Gastroesophageal sphincter (tissue), 4 donors: ENCODE data around the gene PRR19. TPM values are rescaled to one million over a fixed set of nuclear protein-coding genes. Genes with fewer than 3 reads are reported as not detected.

ENCODE experiments used
- ATAC-seq: fragments of 150-250 bp; one replicate; pipeline ENCODE4 v1.9.1; 2016; ENCODE audit warnings: mild to moderate bottlenecking, moderate library complexity
- H3K27ac ChIP-seq, 4 donors: fragments of 200-600 bp; sonication (generic) in 3 of 4; 1 replicate in 3 of 4; 2 replicates in 1 of 4; pipeline ENCODE4 v1.5.1; 2016 to 2019
- H3K27me3 ChIP-seq: fragments of 200-600 bp; sonication (generic); one replicate; pipeline ENCODE4 v1.5.1; 2019
- H3K36me3 ChIP-seq, 2 donors: fragments of 200-600 bp; sonication (generic); one replicate each; pipeline ENCODE4 v1.5.1; 2019; ENCODE audit warnings: control low read depth in 1 of 2
- H3K4me1 ChIP-seq, 3 donors: fragments of 200-600 bp; sonication (generic); 1 replicate in 2 of 3; 2 replicates in 1 of 3; pipeline ENCODE4 v1.5.1; 2016 to 2019; ENCODE audit warnings: control low read depth in 2 of 3
- H3K4me3 ChIP-seq, 2 donors: fragments of 200-600 bp; sonication (generic); one replicate each; pipeline ENCODE4 v1.5.1; 2019; ENCODE audit warnings: mild to moderate bottlenecking in 1 of 2, moderate library complexity in 1 of 2
- H3K9me3 ChIP-seq, 3 donors: fragments of 200-600 bp; sonication (generic); one replicate each; pipeline ENCODE4 v1.5.1; 2017 to 2019; ENCODE audit warnings: control low read depth in 2 of 3
- EP300 ChIP-seq: sonication (generic); formaldehyde crosslinking; IDR thresholded peaks from one replicate; pipeline ENCODE4 v1.6.1; 2017; ENCODE audit warnings: antibody characterized with exemption, mild to moderate bottlenecking
- POLR2A ChIP-seq, 2 donors: fragments of 450-650 bp; IDR thresholded peaks; one replicate each; pipeline ENCODE4 v1.6.1; 2017; ENCODE audit warnings: antibody characterized with exemption in 2 of 2, mild to moderate bottlenecking in 2 of 2, moderate library complexity in 1 of 2
- POLR2AphosphoS5 ChIP-seq: sonication (generic); formaldehyde crosslinking; IDR thresholded peaks from one replicate; pipeline ENCODE4 v1.6.1; 2017; ENCODE audit warnings: antibody characterized with exemption
- WGBS, 2 donors: methylation state at CpG; one replicate each; pipeline ENCODE4 v1.1.5; 2018; ENCODE audit warnings: low coverage in 1 of 2; 5-methylcytosine and 5-hydroxymethylcytosine counted together
- total RNA-seq, 4 donors: library from RNA; depleted of rRNA; stranded (reverse); fragments of >200 nt; gene quantifications; one replicate each; pipeline ENCODE4 v1.1.0, GENCODE V29; 2016
- TF ChIP-seq, protein P1 (sequence below), 4 experiments: fragments of 200-600 bp in 2 of 4; fragments of 450-650 bp in 2 of 4; sonication (generic) in 1 of 4; IDR thresholded peaks; one replicate each; pipeline ENCODE4 v1.5.1; 2017 to 2019; ENCODE audit warnings: antibody characterized with exemption in 4 of 4, mild to moderate bottlenecking in 2 of 4, moderate library complexity in 2 of 4

Gene PRR19
- total RNA-seq, 4 donors from 2014 or later = 0.93 TPM; not detected in 3

DNA sequence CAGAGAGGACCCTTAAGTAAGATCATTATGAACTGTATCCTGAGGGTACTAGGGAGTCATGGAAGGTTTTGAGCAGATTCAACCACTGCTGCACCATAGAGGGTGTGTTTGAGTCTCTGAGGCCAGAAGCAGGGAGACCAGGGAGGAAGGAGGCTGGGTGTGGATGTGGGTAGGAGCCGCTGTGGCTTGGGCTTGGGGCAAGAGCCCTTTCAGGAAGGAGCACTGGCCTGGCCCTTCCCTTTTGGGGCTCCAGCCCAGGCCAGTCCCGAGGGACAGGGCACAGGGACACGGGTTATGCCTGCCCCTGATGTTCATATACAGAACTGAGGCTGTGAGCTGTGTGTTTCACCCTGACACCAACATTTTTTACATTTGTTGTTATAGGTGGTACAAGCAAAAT, 25.6 kb upstream of the PRR19 start:
- Histone ChIP-seq H3K4me3 (no peak overlapping the region), H3K27me3 (no peaks in the 10 kb centered on the region), H3K36me3 (peaks cover 0 to 46% of the 10 kb centered on the region in 2 donors), H3K27ac (peak overlapping the region in 3 of 4 donors; percentile 97 to 99 (median 98)), H3K4me1 (peaks cover 0 to 98% (median 44%) of the 10 kb centered on the region in 3 donors), H3K9me3 (no peaks in the 10 kb centered on the region)
- ATAC-seq = no peak
- no peak for TF ChIP-seq POLR2A (IDR thresholded peaks at IDR 0.05)
- TF ChIP-seq, protein P1, sequence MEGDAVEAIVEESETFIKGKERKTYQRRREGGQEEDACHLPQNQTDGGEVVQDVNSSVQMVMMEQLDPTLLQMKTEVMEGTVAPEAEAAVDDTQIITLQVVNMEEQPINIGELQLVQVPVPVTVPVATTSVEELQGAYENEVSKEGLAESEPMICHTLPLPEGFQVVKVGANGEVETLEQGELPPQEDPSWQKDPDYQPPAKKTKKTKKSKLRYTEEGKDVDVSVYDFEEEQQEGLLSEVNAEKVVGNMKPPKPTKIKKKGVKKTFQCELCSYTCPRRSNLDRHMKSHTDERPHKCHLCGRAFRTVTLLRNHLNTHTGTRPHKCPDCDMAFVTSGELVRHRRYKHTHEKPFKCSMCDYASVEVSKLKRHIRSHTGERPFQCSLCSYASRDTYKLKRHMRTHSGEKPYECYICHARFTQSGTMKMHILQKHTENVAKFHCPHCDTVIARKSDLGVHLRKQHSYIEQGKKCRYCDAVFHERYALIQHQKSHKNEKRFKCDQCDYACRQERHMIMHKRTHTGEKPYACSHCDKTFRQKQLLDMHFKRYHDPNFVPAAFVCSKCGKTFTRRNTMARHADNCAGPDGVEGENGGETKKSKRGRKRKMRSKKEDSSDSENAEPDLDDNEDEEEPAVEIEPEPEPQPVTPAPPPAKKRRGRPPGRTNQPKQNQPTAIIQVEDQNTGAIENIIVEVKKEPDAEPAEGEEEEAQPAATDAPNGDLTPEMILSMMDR (IDR thresholded peaks at IDR 0.05) = no peak
- no peak for TF ChIP-seq EP300
- no peak for TF ChIP-seq POLR2AphosphoS5
- 41 to 83% methylated on average over 1 to 3 of the region's 3 CpGs for WGBS, 2 donors

DNA sequence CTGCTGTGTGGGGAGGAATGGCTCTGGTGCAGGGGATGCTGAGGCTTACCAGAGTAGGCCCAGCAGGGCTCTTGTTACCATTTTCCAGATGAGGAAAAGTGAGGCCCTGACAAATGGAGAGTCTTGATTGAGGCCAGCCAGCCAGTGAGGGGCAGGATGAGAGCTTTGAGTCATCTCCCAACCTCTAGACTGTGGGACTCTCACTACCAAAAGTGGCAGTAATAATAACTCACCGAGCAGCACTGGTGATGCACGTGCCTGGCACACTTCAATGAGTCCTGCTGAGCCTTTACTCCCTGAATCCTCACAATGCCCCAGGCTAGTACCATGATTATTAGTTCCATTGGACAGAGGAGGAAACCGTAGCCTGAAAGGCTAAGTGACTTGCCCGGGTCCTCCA, 25.1 kb upstream of the PRR19 start:
- peaks cover 0 to 98% (median 46%) of the 10 kb centered on the region in 3 donors for H3K4me1 ChIP-seq
- peak overlapping the region in 3 of 4 donors; percentile 97 to 99 (median 98) for H3K27ac ChIP-seq
- no CpG with 5 or more reads among the region's 4 CpGs for WGBS, 2 donors

DNA sequence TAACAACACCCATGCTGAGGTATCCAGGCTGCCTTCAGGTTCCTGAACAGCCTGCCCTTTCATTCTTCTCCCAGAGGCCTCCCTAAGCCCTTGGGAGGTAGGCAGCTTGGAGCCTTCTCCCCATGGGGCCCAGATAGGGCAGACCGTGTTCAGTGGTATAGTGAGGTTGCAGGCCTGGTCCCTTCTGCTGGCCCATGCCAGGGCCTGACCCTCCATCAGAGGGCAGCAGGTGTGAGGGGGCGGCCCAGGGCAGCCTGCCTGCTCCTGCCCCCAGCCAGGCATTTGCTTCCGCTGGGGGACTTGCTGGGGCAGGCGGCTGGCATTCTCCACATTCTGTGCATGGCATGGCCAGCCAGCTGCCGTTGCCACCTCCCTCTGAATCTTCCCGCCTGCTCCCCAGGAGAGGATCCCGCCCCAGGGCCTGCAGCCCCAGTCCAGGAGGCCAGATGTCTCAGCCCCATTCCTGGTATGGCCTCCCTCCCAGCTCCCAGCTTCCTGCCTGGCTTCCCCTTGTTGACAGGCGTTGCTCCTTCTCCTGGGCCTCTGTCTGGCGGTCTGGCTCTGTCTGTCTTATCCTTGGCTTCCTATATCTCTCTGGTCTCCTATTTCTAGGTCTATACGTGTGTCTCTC, 24.0 kb upstream of the PRR19 start:
- H3K4me1 ChIP-seq = peaks cover 0 to 98% (median 56%) of the 10 kb centered on the region in 3 donors
- no peak for ATAC-seq
- no peaks in the 10 kb centered on the region for H3K9me3 ChIP-seq
- H3K27me3 ChIP-seq = no peaks in the 10 kb centered on the region
- TF ChIP-seq POLR2AphosphoS5 (no peak), EP300 (no peak), POLR2A (IDR thresholded peaks at IDR 0.05) (no peak)
- TF ChIP-seq, protein P1 (IDR thresholded peaks at IDR 0.05) = no peak
- H3K36me3 ChIP-seq = peaks cover 0 to 29% of the 10 kb centered on the region in 2 donors
- H3K27ac ChIP-seq = peak overlapping the region; percentile 47 to 99 (median 98)
- H3K4me3 ChIP-seq = no peak overlapping the region
- 0 to 4% methylated on average over 2 to 7 of the region's 10 CpGs for WGBS, 2 donors

More for the DNA sequence above, 25.1 kb upstream of the PRR19 start:
- TF ChIP-seq POLR2AphosphoS5 (no peak), POLR2A (IDR thresholded peaks at IDR 0.05) (no peak), EP300 (no peak)
- TF ChIP-seq, protein P1 (IDR thresholded peaks at IDR 0.05) = no peak
- Histone ChIP-seq H3K36me3 (peaks cover 0 to 40% of the 10 kb centered on the region in 2 donors), H3K27me3 (no peaks in the 10 kb centered on the region), H3K9me3 (no peaks in the 10 kb centered on the region), H3K4me3 (no peak overlapping the region)
- ATAC-seq = no peak

DNA sequence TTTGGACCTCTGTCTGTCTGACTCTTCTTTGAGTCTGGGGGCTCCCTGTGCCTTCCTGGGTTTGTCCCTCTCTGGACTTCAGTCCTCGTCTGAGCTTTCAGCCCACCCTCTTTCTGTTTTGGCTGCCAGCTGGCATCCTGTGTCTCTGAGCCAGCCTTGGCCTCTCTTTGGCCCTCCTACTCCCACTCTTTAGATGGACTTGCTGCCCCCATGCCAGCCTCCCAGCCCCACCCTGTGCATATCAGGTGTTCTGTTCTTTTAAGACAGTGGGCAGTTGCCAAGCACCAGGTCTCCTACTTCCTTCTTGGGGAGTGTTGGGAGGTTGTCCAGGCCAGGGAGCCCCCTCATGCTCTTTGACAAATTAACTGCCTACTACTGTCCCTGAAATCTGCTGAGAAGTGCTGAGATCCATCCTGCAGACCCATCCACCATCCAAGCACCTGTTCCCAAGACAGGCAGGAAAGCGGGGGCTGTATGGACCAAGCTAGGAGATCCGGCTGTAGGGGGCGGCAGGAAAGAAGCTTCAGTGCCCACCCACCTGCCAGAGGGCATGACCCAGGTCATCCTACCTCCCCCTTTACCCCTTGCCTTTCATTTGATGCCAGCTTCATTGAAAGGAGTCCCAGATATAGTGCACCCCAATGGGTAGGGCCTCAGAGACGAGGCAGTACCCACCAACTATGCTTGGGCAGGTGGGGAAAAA, 23.3 kb upstream of the PRR19 start:
- TF ChIP-seq EP300 = no peak
- TF ChIP-seq POLR2AphosphoS5 = no peak
- no peak for TF ChIP-seq POLR2A (IDR thresholded peaks at IDR 0.05)
- TF ChIP-seq, protein P1 (IDR thresholded peaks at IDR 0.05) = no peak
- H3K4me1 ChIP-seq = peaks cover 0 to 97% (median 60%) of the 10 kb centered on the region in 3 donors
- H3K9me3 ChIP-seq = no peaks in the 10 kb centered on the region
- peaks cover 0 to 23% of the 10 kb centered on the region in 2 donors for H3K36me3 ChIP-seq
- no peak overlapping the region for H3K4me3 ChIP-seq
- 0 to 30% methylated on average over 1 to 2 of the region's 5 CpGs for WGBS, 2 donors
- ATAC-seq = no peak
- no peaks in the 10 kb centered on the region for H3K27me3 ChIP-seq
- peak overlapping the region; percentile 47 to 99 (median 98) for H3K27ac ChIP-seq
